Liver (tissue), 3 donors: Measurements from ENCODE around the gene SNX13.

Source experiments
- EGR1 ChIP-seq, 2 donors: IDR thresholded peaks; 2 replicates each; pipeline ENCODE4 v1.6.1; 2016 to 2018; ENCODE audit warnings: antibody characterized with exemption in 2 of 2, low read depth in 2 of 2
- FOXA2 ChIP-seq: IDR thresholded peaks from 2 replicates; pipeline ENCODE4 v1.6.1; 2016; ENCODE audit warnings: antibody characterized with exemption
- GABPA ChIP-seq, 2 donors: IDR thresholded peaks in 1 of 2; conservative IDR thresholded peaks in 1 of 2; 2 replicates each; pipeline ENCODE4 v1.6.1; 2016; ENCODE audit warnings: antibody characterized with exemption in 2 of 2, mild to moderate bottlenecking in 1 of 2, moderate library complexity in 1 of 2
- RAD21 ChIP-seq, 2 donors: IDR thresholded peaks; 2 replicates each; pipeline ENCODE4 v1.6.1; 2016; ENCODE audit warnings: antibody characterized with exemption in 2 of 2, mild to moderate bottlenecking in 2 of 2
- RXRA ChIP-seq, 2 donors: IDR thresholded peaks; 2 replicates each; pipeline ENCODE4 v1.6.1; 2017 to 2018; ENCODE audit warnings: antibody characterized with exemption in 2 of 2, mild to moderate bottlenecking in 1 of 2
- SP1 ChIP-seq: IDR thresholded peaks from 2 replicates; pipeline ENCODE4 v1.6.1; 2018; ENCODE audit warnings: antibody characterized with exemption, mild to moderate bottlenecking
- TAF1 ChIP-seq: conservative IDR thresholded peaks from 2 replicates; pipeline ENCODE4 v1.6.1; 2016; ENCODE audit warnings: antibody characterized with exemption, mild to moderate bottlenecking
- YY1 ChIP-seq: IDR thresholded peaks from 2 replicates; pipeline ENCODE4 v1.6.1; 2016; ENCODE audit warnings: antibody characterized with exemption, mild to moderate bottlenecking
- TF ChIP-seq, protein P1 (sequence below): IDR thresholded peaks from 2 replicates; pipeline ENCODE4 v1.6.1; 2016; ENCODE audit warnings: antibody characterized with exemption, mild to moderate bottlenecking
- TF ChIP-seq, protein P2 (sequence below): fragments of 150-350 bp; IDR thresholded peaks from 2 replicates; pipeline ENCODE4 v1.5.1; 2017; ENCODE audit warnings: improper control_type of control experiment, low read depth, low read length; ENCODE audit not compliant: missing input control
- TF ChIP-seq, protein P3 (sequence below): IDR thresholded peaks from 2 replicates; pipeline ENCODE4 v1.6.1; 2016; ENCODE audit warnings: antibody characterized with exemption
- TF ChIP-seq, protein P4 (sequence below): IDR thresholded peaks from 2 replicates; pipeline ENCODE4 v1.6.1; 2016; ENCODE audit warnings: antibody characterized with exemption
- donor health status: healthy.
- donor health status: healthy.

DNA sequence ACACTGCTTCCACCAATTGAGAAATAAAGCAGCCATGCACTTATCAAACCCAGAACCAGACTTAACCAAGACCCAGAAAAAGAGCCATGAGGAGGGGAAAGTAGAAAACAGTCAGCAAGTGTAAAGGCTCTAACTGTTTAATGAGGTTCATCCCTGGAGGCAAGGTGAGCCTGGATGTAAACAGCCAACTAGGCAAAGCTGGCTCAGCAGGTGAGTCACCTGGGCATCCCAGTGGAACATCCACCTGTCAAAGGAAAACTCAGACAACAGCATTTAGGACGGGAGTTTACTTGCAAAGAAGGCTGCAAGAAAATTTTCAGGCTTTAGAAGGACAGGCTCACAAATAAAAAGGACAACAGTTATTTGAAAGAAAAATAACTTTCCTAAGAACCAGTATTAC, 153.0 kb downstream of the SNX13 start:
- TF ChIP-seq, protein P1, sequence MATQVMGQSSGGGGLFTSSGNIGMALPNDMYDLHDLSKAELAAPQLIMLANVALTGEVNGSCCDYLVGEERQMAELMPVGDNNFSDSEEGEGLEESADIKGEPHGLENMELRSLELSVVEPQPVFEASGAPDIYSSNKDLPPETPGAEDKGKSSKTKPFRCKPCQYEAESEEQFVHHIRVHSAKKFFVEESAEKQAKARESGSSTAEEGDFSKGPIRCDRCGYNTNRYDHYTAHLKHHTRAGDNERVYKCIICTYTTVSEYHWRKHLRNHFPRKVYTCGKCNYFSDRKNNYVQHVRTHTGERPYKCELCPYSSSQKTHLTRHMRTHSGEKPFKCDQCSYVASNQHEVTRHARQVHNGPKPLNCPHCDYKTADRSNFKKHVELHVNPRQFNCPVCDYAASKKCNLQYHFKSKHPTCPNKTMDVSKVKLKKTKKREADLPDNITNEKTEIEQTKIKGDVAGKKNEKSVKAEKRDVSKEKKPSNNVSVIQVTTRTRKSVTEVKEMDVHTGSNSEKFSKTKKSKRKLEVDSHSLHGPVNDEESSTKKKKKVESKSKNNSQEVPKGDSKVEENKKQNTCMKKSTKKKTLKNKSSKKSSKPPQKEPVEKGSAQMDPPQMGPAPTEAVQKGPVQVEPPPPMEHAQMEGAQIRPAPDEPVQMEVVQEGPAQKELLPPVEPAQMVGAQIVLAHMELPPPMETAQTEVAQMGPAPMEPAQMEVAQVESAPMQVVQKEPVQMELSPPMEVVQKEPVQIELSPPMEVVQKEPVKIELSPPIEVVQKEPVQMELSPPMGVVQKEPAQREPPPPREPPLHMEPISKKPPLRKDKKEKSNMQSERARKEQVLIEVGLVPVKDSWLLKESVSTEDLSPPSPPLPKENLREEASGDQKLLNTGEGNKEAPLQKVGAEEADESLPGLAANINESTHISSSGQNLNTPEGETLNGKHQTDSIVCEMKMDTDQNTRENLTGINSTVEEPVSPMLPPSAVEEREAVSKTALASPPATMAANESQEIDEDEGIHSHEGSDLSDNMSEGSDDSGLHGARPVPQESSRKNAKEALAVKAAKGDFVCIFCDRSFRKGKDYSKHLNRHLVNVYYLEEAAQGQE, result no peak
- TF ChIP-seq, protein P2, sequence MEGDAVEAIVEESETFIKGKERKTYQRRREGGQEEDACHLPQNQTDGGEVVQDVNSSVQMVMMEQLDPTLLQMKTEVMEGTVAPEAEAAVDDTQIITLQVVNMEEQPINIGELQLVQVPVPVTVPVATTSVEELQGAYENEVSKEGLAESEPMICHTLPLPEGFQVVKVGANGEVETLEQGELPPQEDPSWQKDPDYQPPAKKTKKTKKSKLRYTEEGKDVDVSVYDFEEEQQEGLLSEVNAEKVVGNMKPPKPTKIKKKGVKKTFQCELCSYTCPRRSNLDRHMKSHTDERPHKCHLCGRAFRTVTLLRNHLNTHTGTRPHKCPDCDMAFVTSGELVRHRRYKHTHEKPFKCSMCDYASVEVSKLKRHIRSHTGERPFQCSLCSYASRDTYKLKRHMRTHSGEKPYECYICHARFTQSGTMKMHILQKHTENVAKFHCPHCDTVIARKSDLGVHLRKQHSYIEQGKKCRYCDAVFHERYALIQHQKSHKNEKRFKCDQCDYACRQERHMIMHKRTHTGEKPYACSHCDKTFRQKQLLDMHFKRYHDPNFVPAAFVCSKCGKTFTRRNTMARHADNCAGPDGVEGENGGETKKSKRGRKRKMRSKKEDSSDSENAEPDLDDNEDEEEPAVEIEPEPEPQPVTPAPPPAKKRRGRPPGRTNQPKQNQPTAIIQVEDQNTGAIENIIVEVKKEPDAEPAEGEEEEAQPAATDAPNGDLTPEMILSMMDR, result no peak
- TF ChIP-seq, protein P3, sequence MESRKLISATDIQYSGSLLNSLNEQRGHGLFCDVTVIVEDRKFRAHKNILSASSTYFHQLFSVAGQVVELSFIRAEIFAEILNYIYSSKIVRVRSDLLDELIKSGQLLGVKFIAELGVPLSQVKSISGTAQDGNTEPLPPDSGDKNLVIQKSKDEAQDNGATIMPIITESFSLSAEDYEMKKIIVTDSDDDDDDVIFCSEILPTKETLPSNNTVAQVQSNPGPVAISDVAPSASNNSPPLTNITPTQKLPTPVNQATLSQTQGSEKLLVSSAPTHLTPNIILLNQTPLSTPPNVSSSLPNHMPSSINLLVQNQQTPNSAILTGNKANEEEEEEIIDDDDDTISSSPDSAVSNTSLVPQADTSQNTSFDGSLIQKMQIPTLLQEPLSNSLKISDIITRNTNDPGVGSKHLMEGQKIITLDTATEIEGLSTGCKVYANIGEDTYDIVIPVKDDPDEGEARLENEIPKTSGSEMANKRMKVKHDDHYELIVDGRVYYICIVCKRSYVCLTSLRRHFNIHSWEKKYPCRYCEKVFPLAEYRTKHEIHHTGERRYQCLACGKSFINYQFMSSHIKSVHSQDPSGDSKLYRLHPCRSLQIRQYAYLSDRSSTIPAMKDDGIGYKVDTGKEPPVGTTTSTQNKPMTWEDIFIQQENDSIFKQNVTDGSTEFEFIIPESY, result no peak
- TF ChIP-seq RXRA (IDR thresholded peaks at IDR 0.05), result no peak
- TF ChIP-seq TAF1, result no peak
- TF ChIP-seq RAD21 (IDR thresholded peaks at IDR 0.05), result no peak
- no peak for TF ChIP-seq GABPA (IDR thresholded peaks at IDR 0.05 in 1 of 2, conservative IDR thresholded peaks at IDR 0.05 in 1 of 2)
- TF ChIP-seq, protein P4, sequence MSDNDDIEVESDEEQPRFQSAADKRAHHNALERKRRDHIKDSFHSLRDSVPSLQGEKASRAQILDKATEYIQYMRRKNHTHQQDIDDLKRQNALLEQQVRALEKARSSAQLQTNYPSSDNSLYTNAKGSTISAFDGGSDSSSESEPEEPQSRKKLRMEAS, result no peak
- TF ChIP-seq SP1, result no peak
- no peak for TF ChIP-seq YY1
- TF ChIP-seq FOXA2, result no peak
- no peak for TF ChIP-seq EGR1 (IDR thresholded peaks at IDR 0.05; ENCODE audit: low read depth in 2 of 2)
